Liver (tissue), 9 donors: ENCODE results near the gene ADRA1B. TPM values are rescaled to one million over a fixed set of nuclear protein-coding genes. Genes with fewer than 3 reads are reported as not detected.

Experiments
- DNase-seq: peaks from one replicate; pipeline ENCODE4 v3.0.0-alpha.2; 2017; ENCODE audit warnings: low spot score
- H3K27ac ChIP-seq, 2 donors: one replicate each; pipeline ENCODE4 v1.7.0; 2013; ENCODE audit warnings: inconsistent platforms in 2 of 2, low read length in 2 of 2, control low read depth in 1 of 2, low read depth in 1 of 2, mild to moderate bottlenecking in 1 of 2
- H3K27me3 ChIP-seq, 4 donors: one replicate each; pipeline versions ENCODE4 v1.6.1 to v1.7.0; 2013; ENCODE audit warnings: low read length in 3 of 4, inconsistent platforms in 1 of 4, mild to moderate bottlenecking in 1 of 4, moderate library complexity in 1 of 4; ENCODE audit not compliant: control insufficient read depth in 4 of 4, insufficient read depth in 4 of 4
- H3K36me3 ChIP-seq, 4 donors: one replicate each; pipeline versions ENCODE4 v1.6.1 to v1.7.0; 2013; ENCODE audit warnings: low read length in 3 of 4, mild to moderate bottlenecking in 3 of 4, low read depth in 1 of 4, moderate library complexity in 1 of 4; ENCODE audit not compliant: control insufficient read depth in 4 of 4, insufficient read depth in 3 of 4
- H3K4me1 ChIP-seq, 4 donors: one replicate each; pipeline versions ENCODE4 v1.6.1 to v1.7.0; 2013; ENCODE audit warnings: low read length in 3 of 4, mild to moderate bottlenecking in 3 of 4, moderate library complexity in 1 of 4; ENCODE audit not compliant: control insufficient read depth in 4 of 4, insufficient read depth in 4 of 4
- H3K4me3 ChIP-seq, 3 donors: one replicate each; pipeline versions ENCODE4 v1.6.1 to v1.7.0; 2013; ENCODE audit warnings: low read length in 3 of 3, control low read depth in 1 of 3, low read depth in 1 of 3, mild to moderate bottlenecking in 1 of 3
- H3K9ac ChIP-seq, 2 donors: one replicate each; pipeline ENCODE4 v1.7.0; 2013; ENCODE audit warnings: low read length in 2 of 2, mild to moderate bottlenecking in 2 of 2, moderate library complexity in 2 of 2, control low read depth in 1 of 2, low read depth in 1 of 2
- H3K9me3 ChIP-seq, 4 donors: one replicate each; pipeline versions ENCODE4 v1.6.1 to v1.7.0; 2013; ENCODE audit warnings: low read length in 3 of 4; ENCODE audit not compliant: control insufficient read depth in 4 of 4
- EGR1 ChIP-seq, 2 donors: IDR thresholded peaks; 2 replicates each; pipeline ENCODE4 v1.6.1; 2016 to 2018; ENCODE audit warnings: antibody characterized with exemption in 2 of 2, low read depth in 2 of 2
- FOXA1 ChIP-seq: IDR thresholded peaks from 2 replicates; pipeline ENCODE4 v1.6.1; 2016; ENCODE audit warnings: antibody characterized with exemption
- FOXA2 ChIP-seq: IDR thresholded peaks from 2 replicates; pipeline ENCODE4 v1.6.1; 2016; ENCODE audit warnings: antibody characterized with exemption
- GABPA ChIP-seq, 2 donors: IDR thresholded peaks in 1 of 2; conservative IDR thresholded peaks in 1 of 2; 2 replicates each; pipeline ENCODE4 v1.6.1; 2016; ENCODE audit warnings: antibody characterized with exemption in 2 of 2, mild to moderate bottlenecking in 1 of 2, moderate library complexity in 1 of 2
- HNF4A ChIP-seq, 2 donors: conservative IDR thresholded peaks; 2 replicates each; pipeline ENCODE4 v1.6.1; 2016; ENCODE audit warnings: antibody characterized with exemption in 2 of 2, mild to moderate bottlenecking in 2 of 2
- HNF4G ChIP-seq: IDR thresholded peaks from 2 replicates; pipeline ENCODE4 v1.6.1; 2016; ENCODE audit warnings: antibody characterized with exemption
- JUND ChIP-seq, 2 donors: IDR thresholded peaks; 2 replicates each; pipeline ENCODE4 v1.6.1; 2016; ENCODE audit warnings: antibody characterized with exemption in 2 of 2
- NR2F2 ChIP-seq: IDR thresholded peaks from 2 replicates; pipeline ENCODE4 v1.6.1; 2016; ENCODE audit warnings: antibody characterized with exemption
- RAD21 ChIP-seq, 2 donors: IDR thresholded peaks; 2 replicates each; pipeline ENCODE4 v1.6.1; 2016; ENCODE audit warnings: antibody characterized with exemption in 2 of 2, mild to moderate bottlenecking in 2 of 2
- RXRA ChIP-seq, 2 donors: IDR thresholded peaks; 2 replicates each; pipeline ENCODE4 v1.6.1; 2017 to 2018; ENCODE audit warnings: antibody characterized with exemption in 2 of 2, mild to moderate bottlenecking in 1 of 2
- SP1 ChIP-seq: IDR thresholded peaks from 2 replicates; pipeline ENCODE4 v1.6.1; 2018; ENCODE audit warnings: antibody characterized with exemption, mild to moderate bottlenecking
- TAF1 ChIP-seq: conservative IDR thresholded peaks from 2 replicates; pipeline ENCODE4 v1.6.1; 2016; ENCODE audit warnings: antibody characterized with exemption, mild to moderate bottlenecking
- YY1 ChIP-seq: IDR thresholded peaks from 2 replicates; pipeline ENCODE4 v1.6.1; 2016; ENCODE audit warnings: antibody characterized with exemption, mild to moderate bottlenecking
- WGBS: extraction: QIAGEN DNeasy Blood & Tissue Kit; methylation state at CpG from one replicate; pipeline ENCODE4 v1.1.7; 2013; 5-methylcytosine and 5-hydroxymethylcytosine counted together
- polyA plus RNA-seq, 2 donors: library from polyadenylated mRNA; stranded (reverse) in 1 of 2; unstranded in 1 of 2; fragments of 200-250 nt in 1 of 2; fragments of >200 nt in 1 of 2; fragmentation: Nextera tagmentation in 1 of 2; extraction: Ambion mirVana in 1 of 2; gene quantifications; one replicate each; pipeline versions ENCODE4 v1.2.1 to v1.2.3, GENCODE V29; 2013 to 2015
- total RNA-seq, 2 donors: library from RNA; depleted of rRNA; stranded (reverse); fragments of >200 nt; gene quantifications; one replicate each; pipeline ENCODE4 v1.2.3, GENCODE V29; 2014
- TF ChIP-seq, protein P1 (sequence below): IDR thresholded peaks from 2 replicates; pipeline ENCODE4 v1.6.1; 2016; ENCODE audit warnings: antibody characterized with exemption
- TF ChIP-seq, protein P2 (sequence below): IDR thresholded peaks from 2 replicates; pipeline ENCODE4 v1.6.1; 2016; ENCODE audit warnings: antibody characterized with exemption, mild to moderate bottlenecking
- TF ChIP-seq, protein P3 (sequence below): IDR thresholded peaks from 2 replicates; pipeline ENCODE4 v1.6.1; 2016; ENCODE audit warnings: antibody characterized with exemption
- donor health status: healthy.
- donor health status: healthy.
- donor health status: healthy.
- donor health status: healthy.
- donor health status: healthy.

ADRA1B gene
- total and polyA plus RNA-seq, 4 donors = 0.70 to 13.1 (median 8.2) TPM

DNA sequence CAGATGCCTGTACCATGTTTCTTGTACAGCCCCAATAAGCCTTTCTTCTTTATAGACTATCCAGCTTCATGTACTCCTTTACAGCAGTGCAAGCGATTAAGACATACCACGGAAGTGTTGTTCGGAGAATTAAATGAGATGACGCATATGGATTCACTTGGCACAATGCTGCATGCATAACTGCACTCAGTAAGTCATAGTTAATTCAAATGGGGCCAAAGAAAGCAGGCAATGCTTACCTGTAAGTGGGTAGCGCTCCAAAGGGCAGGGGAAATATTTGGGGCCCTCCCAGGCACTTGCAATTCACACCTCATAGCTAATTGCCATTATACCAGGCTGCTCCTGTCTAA lies 7.7 kb upstream of the ADRA1B start:
- Histone ChIP-seq H3K4me3 (no peak overlapping the region), H3K4me1 (peaks cover 6 to 51% (median 46%) of the 10 kb centered on the region in 4 donors), H3K9me3 (no peaks in the 10 kb centered on the region), H3K27ac (peak overlapping the region in 1 of 2 donors; percentile 51), H3K9ac (no peak overlapping the region), H3K27me3 (no peaks in the 10 kb centered on the region), H3K36me3 (no peaks in the 10 kb centered on the region)
- no peak for DNase-seq
- WGBS = 77% methylated on average over 5 of the region's 5 CpGs
- TF ChIP-seq GABPA (IDR thresholded peaks at IDR 0.05 in 1 of 2, conservative IDR thresholded peaks at IDR 0.05 in 1 of 2) = no peak
- TF ChIP-seq FOXA1 = no peak
- no peak for TF ChIP-seq SP1
- TF ChIP-seq, protein P1, sequence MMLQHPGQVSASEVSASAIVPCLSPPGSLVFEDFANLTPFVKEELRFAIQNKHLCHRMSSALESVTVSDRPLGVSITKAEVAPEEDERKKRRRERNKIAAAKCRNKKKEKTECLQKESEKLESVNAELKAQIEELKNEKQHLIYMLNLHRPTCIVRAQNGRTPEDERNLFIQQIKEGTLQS = no peak
- no peak for TF ChIP-seq NR2F2

DNA sequence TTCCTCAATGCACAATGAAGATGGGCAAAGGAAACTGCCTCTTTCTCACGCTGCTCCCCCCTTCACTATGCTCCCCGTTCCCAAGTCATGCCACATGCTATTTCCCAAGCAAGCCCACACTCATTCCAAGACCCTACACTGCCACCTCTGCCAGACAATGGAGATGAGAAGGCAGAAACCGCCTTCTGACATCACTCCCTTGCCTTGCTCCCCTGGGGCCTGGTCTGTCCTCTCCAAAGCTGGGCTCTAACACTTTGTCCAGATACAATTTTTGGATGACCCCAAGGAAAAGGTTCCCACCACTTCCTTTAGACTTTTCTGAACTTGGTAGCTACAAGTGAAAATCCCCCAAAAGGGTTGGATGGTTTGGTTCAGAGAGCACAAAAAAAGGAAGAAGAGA lies 7.2 kb upstream of the ADRA1B start:
- Histone ChIP-seq H3K4me1 (peaks cover 8 to 56% (median 50%) of the 10 kb centered on the region in 4 donors), H3K9ac (no peak overlapping the region), H3K27ac (peak overlapping the region; percentile 89 to 94), H3K4me3 (no peak overlapping the region), H3K27me3 (no peaks in the 10 kb centered on the region), H3K9me3 (no peaks in the 10 kb centered on the region), H3K36me3 (no peaks in the 10 kb centered on the region)
- 86% methylated on average over 3 of the region's 3 CpGs for WGBS
- TF ChIP-seq, protein P2, sequence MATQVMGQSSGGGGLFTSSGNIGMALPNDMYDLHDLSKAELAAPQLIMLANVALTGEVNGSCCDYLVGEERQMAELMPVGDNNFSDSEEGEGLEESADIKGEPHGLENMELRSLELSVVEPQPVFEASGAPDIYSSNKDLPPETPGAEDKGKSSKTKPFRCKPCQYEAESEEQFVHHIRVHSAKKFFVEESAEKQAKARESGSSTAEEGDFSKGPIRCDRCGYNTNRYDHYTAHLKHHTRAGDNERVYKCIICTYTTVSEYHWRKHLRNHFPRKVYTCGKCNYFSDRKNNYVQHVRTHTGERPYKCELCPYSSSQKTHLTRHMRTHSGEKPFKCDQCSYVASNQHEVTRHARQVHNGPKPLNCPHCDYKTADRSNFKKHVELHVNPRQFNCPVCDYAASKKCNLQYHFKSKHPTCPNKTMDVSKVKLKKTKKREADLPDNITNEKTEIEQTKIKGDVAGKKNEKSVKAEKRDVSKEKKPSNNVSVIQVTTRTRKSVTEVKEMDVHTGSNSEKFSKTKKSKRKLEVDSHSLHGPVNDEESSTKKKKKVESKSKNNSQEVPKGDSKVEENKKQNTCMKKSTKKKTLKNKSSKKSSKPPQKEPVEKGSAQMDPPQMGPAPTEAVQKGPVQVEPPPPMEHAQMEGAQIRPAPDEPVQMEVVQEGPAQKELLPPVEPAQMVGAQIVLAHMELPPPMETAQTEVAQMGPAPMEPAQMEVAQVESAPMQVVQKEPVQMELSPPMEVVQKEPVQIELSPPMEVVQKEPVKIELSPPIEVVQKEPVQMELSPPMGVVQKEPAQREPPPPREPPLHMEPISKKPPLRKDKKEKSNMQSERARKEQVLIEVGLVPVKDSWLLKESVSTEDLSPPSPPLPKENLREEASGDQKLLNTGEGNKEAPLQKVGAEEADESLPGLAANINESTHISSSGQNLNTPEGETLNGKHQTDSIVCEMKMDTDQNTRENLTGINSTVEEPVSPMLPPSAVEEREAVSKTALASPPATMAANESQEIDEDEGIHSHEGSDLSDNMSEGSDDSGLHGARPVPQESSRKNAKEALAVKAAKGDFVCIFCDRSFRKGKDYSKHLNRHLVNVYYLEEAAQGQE = no peak
- TF ChIP-seq, protein P1 = no peak
- TF ChIP-seq NR2F2 = peak; percentile 31
- DNase-seq = no peak

DNA sequence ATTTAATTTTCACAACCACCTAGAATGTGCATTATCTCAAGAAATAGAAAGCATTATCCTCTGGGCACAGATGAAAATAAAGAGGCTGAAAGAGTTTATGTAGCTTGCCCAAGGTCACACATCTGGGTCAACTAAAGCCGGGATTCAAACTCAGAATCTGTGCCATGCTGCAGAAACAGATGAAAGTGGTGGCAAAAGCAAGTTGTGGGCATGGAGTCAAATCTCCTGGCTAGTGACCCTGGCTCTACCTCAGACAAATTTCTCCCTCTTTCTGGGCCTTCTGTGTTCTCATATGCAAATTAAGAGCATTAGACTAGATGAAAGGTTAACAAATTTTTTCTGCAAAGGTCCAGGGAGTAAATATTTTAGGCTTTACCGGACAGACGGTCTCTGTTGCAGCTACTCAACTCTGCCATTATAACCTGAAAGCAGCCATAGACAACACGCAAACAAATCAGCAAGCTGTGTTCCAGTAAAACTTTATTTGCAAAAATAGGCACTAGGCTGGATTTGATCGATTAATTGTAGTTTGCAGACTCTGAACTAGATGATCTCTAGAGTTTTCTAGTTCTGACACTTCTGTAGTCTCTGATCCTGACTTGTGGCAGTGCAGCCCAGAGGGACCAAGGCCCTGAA lies 6.0 kb upstream of the ADRA1B start:
- Histone ChIP-seq H3K4me3 (no peak overlapping the region), H3K27ac (peak overlapping the region; percentile 89 to 94), H3K36me3 (no peaks in the 10 kb centered on the region)
- TF ChIP-seq, protein P1 = no peak
- TF ChIP-seq HNF4A (conservative IDR thresholded peaks at IDR 0.05) = peak; percentile 3 to 11
- no peak for TF ChIP-seq TAF1
- no peak for TF ChIP-seq FOXA2
- peak in 1 of 2 donors; percentile 26 for TF ChIP-seq EGR1 (IDR thresholded peaks at IDR 0.05; ENCODE audit: low read depth in 2 of 2)
- TF ChIP-seq NR2F2 = no peak
- peak; percentile 83 for TF ChIP-seq YY1
- TF ChIP-seq RXRA (IDR thresholded peaks at IDR 0.05) = peak in 1 of 2 donors; percentile 50
- no peak for TF ChIP-seq GABPA (IDR thresholded peaks at IDR 0.05 in 1 of 2, conservative IDR thresholded peaks at IDR 0.05 in 1 of 2)
- TF ChIP-seq, protein P2 = peak; percentile 30
- TF ChIP-seq HNF4G = no peak
- TF ChIP-seq RAD21 (IDR thresholded peaks at IDR 0.05) = peak; percentile 8 to 9
- no peak for TF ChIP-seq JUND (IDR thresholded peaks at IDR 0.05)
- TF ChIP-seq, protein P3, sequence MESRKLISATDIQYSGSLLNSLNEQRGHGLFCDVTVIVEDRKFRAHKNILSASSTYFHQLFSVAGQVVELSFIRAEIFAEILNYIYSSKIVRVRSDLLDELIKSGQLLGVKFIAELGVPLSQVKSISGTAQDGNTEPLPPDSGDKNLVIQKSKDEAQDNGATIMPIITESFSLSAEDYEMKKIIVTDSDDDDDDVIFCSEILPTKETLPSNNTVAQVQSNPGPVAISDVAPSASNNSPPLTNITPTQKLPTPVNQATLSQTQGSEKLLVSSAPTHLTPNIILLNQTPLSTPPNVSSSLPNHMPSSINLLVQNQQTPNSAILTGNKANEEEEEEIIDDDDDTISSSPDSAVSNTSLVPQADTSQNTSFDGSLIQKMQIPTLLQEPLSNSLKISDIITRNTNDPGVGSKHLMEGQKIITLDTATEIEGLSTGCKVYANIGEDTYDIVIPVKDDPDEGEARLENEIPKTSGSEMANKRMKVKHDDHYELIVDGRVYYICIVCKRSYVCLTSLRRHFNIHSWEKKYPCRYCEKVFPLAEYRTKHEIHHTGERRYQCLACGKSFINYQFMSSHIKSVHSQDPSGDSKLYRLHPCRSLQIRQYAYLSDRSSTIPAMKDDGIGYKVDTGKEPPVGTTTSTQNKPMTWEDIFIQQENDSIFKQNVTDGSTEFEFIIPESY = peak; percentile 12
- TF ChIP-seq SP1 = peak; percentile 20
- no peak for TF ChIP-seq FOXA1

More for the DNA sequence above, 6.0 kb upstream of the ADRA1B start:
- Histone ChIP-seq H3K27me3 (no peaks in the 10 kb centered on the region), H3K4me1 (peaks cover 6 to 60% (median 51%) of the 10 kb centered on the region in 4 donors), H3K9me3 (no peaks in the 10 kb centered on the region), H3K9ac (peak overlapping the region in 1 of 2 donors; percentile 57)
- no peak for DNase-seq
- WGBS = 43% methylated on average over 5 of the region's 5 CpGs
